GM21619 (cell line): ENCODE data around the gene NET1.
"Not testable (repeated sequence)": the region's sequence is repeated elsewhere in the genome, so short reads cannot be mapped to it uniquely, and the experiment has no call there.

Experiments used
- ATAC-seq: cut with Tn5 transposase; IDR thresholded peaks from one replicate; pipeline ENCODE4 v1.9.1; 2021; ENCODE audit not compliant: unreplicated experiment

Gene NET1

GRCh38 chr10:5461914-5462840, 49.8 kb downstream of the NET1 start:
- ATAC-seq, result no peak

GRCh38 chr10:5462841-5463293, 50.5 kb downstream of the NET1 start:
- ATAC-seq, result no peak

- no peak for ATAC-seq
Observed at GRCh38 chr10:5464546-5464945, 52.2 kb downstream of the NET1 start.

DNA sequence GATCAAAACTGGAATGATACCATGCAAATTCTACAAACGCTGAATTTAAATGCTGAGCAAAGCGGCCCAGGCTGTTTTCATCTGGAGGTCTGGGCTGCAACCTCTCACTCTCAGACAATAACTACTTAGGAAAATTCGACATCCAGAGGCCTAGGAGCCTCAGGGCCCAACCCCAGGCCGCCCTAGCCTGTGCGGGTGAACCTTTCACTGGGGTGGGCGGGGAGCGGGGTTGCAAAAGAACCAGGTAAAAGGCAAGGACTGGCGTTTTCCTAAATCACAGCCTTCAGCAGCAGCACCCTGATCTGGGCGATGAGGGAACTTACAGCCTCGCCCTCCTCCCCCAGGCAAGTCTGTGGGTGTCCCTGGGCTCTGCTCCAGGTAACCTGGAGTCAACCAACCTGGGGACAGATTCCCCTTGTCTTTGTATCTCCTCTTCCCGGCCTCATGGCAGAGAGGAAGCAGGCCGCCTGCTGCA, 53.7 kb downstream of the NET1 start:
- ATAC-seq, result no peak

DNA sequence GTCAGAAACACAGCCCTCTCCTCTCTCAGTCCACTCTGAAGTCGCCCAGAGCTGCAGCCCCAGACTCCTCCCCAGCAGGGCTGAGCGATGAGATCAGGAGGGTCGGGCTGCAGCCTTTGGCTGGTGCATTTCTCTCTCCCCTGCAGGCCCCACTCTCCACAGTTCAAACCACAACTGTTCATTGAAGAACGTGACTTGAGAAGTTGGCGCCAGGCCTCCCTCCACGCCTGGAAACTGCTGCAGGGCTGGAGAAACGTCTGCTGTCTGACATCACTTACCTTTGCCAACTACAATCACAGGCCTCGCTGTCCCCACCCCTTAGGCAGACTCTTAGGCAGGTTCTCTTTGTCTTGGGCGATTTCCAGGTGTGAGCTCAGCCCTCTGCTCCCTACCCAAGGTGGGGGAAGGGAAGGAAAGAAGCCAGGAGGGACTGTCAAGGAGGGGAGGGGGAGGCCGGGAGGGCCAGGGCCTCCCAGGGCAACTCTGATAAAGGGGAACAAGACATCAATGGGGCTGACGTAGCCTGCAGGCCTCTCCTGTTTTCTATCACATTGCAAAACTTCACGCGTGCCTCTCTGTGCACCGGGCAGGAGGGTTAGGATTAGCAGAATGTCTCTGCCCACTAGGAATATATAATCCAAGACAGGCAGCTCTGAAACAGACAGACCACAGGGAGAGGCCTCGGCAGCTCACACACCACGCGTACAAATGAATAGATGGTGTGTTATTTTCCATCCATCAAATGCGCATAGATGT, 54.3 kb downstream of the NET1 start:
- no peak for ATAC-seq

DNA sequence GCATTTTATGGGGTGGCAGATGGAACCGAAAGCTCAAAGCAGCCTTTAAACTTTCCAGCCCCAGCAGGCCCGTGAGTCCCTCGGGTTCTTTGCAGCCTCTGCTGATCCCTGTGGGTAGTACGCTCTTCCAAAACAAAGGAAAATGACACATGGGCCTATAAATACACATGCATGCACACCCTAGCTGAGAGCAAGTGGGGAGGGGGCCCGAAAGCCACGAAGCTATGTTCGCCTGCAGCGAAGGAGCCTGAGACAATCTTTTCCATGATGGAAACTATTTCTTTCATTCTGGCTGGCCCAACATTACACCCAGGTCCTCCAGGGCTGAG, 54.8 kb downstream of the NET1 start:
- ATAC-seq, result no peak

DNA sequence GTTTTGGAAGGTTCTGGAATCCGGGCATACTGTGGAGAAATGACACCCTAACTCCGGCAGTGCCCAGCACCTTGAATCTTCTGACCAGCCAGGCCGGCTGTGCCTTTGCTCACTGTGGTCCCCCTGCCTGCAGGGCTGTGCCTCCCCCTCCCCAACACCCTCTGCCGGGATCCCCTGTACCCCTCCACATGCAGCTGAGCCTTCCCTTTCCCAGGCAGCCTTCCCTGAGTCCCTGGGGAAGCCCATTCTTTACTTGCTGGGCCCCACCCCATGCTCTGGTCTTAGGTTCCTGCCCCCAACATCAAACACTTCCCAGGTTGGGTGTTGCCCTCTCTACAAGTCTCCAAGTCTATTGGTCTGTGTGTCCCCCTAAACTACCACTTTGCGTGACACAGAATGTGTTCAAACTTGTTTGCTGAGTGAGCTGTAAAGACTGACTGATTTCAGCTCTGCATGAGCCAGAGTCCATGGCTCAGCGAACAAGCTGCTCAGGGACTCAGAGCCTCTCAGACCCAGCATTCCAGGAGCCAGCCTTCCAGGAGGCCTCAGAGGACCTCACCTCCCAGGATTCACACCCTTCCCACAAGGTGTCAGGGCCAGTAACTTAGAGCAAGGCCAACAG, 55.4 kb downstream of the NET1 start:
- ATAC-seq, result no peak

DNA sequence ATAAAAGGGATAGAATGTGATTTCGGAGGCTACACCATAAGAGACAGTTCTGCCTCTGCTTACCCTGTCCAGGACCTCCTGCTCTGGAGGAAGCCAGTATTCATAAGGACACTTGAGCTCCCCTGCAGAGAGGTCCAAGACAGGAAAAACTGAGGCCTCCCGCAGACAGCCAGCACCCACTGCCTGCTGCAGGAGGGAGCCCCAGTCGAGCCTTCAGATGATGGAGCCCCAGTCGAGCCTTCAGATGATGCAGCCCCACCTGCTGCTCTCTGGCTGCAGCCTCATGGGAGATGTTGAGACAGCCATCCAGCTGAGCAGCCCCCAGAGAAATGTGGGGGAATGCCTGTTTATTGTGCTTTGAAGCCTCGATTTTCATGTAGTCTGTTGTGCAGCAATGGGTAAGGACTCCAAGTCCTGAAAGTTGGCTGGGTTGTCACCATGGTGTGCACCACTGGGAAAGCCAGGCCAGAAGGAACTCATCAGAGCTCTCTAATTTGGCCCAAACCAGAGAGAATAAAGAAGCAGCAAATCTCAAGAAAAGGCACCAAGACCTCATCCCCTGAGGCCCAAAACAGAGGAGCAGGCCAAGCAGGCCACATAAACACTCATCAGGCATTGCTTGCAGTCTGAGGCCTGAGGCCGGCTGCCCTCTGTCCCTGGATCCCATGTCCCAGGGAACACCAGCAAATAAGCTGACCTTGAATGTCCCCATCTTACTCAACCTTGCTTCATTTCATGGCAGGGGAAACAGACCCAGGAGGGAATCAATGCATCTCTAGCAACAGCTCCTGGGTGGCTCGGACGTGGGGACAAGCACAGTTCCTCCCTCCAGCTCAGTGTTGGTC, 56.1 kb downstream of the NET1 start:
- no peak for ATAC-seq

DNA sequence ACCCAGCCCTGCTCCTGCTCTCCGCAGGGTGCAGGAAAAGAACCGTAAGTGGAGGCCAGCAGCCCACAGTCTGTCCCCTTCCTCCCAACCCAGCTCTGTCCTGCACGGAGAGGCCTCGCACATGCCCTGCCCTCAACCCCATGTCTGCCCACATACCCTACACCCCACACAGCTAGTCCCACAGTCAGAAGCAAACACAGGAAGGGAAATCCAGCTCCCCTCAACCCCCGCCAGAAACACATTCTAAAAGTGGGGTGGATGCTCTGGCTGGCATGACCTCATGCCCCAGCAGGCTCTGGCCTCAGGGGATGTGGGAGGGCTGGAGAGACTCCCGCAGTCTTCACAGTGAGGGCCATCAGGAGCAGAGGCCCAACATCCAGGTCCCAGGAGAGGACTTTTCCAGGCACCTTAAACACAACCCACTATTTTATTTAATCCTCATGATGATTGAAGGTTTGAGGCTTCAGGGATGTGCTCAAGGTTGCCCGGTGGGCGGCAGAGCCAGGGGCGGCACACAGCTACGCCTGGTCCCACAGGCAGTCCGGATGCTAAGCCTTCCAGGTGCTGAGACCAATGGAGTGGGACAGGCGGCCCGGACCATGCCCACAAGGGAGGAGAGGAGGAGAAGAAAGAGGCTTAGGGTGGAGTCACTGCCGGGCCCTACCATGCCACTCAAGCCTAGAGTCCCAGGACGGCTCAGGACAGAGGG, 57.1 kb downstream of the NET1 start:
- ATAC-seq, result no peak

- no peak for ATAC-seq
Observed at GRCh38 chr10:5470062-5470751, 57.9 kb downstream of the NET1 start.

- not testable (repeated sequence) for ATAC-seq
Observed at GRCh38 chr10:5474642-5475041, 62.3 kb downstream of the NET1 start.

DNA sequence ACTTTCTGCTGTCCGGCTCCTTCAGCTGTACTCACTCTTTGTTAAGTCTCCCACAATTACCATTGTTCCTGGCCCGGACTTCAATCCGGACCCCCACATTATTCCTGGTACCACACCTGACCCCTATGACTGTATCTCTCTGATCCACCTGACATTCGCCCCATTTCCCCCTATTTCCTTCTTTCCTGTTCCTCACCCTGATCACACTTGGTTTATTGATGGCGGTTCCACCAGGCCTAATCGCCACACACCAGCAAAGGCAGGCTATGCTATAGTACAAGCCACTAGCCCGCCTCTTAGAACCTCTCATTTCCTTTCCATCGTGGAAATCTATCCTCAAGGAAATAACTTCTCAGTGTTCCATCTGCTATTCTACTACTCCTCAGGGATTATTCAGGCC, 62.7 kb downstream of the NET1 start:
- ATAC-seq, result not testable (repeated sequence)

DNA sequence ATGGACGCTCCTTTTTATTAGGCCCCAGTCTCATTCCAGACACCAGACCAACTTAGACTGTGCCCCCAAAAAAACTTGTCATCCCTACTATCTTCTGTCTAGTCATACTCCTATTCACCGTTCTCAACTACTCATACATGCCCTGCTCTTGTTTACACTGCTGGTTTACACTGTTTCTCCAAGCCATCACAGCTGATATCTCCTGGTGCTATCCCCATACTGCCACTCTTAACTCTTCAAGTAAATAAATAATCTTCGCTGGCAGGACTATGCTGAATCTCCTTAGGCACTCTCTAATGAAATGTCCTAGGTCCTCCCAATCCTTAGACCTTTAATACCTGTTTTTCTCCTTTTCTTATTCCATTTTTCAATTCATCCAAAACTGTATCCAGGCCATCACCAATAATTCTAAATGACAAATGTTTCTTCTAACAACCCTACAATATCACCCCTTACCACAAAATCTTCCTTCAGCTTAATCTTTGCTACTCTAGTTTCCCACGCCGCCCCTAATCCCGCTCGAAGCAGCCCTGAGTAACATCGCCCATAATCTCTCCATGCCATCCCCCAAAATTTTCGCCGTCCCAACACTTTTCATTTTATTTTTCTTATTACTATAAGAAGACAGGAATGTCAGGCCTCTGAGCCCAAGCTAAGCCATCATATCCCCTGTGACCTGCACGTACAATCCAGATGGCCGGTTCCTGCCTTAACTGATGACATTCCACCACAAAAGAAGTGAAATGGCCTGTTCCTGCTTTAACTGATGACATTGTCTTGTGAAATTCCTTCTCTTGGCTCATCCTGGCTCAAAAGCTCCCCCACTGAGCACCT, 63.8 kb downstream of the NET1 start:
- not testable (repeated sequence) for ATAC-seq

DNA sequence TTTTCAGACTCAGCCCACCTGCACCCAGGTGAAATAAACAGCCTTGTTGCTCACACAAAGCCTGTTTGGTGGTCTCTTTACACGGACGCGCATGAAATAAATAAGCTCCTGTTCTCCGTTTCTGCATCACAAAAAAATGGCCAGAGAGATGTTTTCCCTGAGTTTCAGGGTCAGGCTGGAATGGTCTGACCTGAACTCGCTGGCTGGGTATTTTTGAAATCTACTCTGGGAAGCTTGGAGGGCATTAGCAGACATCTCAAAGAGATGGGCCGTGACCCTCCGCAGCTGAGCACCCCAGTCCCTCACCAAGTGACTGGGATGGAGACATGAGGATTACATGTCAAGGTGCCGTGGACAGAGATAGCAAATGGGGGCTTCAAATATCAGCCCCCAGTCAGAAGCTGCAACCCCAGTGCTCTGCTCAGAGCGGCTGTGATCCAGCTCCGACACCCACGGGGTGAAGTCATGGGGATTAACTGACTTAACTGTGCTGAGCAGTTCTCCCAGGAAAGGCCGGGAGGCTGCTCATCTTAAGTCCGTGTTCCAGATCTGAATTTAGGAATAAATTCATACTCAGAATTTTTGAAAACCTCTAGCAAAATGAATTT, 64.7 kb downstream of the NET1 start:
- ATAC-seq, result no peak

DNA sequence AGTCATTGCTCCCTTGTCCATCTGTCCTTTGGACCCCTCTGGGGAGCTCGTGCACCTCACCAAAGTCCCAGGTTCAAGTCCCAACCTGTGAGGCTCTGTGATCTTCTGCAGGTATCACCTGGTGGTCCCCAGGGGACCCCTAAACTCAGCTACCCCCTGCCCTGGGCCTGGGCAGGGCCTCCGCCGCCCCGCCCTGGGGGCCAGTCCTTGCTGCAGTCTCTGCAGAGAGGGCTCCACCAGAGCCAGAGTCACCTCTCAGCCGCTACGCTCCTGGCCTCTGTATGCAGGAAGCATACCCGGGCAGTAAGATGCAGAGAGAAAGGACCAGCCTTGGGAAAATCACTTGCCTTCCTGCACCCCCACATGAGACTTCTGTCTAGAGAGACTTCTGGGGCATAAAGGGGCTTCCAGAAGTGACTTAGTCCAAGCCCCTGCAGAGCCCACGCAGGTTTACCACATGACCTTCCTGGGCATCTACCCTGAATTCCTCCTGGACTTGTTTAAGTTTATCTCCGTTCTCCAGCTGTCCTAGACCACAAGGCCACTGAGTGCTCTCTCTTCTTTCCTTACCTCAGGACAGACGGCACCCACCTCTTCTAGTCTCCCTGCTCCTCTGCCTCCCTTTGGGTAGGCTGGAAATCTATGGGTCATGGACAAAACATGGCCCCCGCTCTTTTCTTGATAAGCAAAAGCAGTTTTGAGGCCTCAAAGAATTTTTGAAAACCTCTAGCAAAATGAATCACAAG, 65.8 kb downstream of the NET1 start:
- no peak for ATAC-seq

GRCh38 chr10:5478694-5479305, 66.4 kb downstream of the NET1 start:
- ATAC-seq, result no peak
